ENCODE results near the gene WNT7B. TPM values are rescaled to one million over a fixed set of nuclear protein-coding genes. Genes with fewer than 3 reads are reported as not detected.

Gene WNT7B
- total RNA-seq, 1 donor from 2014 or later, result not detected

DNA sequence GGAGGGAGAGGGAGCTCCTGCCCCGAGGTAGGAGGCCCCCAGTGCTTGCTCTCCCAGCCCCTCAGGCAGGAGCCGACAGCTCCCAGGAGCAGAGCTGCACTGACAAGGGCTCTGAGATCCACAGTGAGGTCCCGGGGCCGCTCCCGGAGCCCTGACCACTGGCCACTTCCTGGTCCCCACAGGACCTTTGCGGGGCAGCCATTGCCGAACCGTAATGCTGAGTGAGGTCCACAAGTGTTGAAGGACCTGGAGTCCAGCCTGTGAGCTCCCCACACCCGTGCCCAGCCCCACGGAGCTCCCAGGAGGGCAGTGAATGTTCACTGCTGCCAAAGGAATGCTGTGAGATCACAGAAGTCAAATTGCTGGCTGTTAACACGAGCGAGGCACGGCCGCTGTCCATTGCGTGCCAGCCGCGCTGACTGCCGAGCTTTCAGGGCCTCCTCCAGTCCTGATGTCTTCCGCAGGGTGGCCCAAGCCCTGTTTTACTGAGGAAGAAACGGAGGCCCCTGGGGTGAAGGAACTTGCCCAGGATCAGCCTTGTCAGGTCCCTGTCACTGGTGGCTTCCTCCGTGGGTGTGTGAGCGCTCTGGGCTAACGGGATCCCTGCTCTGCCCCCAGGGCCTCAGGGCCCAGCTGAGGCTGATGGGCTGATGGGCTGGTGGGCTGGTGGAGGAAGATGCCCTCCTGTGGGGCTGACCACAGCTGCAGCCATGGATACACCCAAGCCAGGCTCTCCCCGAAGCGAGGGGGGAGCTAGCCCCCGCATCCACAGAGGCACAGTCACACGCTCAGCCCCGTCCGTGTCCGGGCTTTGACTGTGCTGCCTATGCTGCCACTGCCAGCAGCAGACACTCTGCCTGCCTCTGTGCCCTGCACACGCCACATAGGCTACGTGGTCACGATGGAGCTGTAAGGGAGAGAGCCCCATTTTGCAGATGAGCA, 70.8 kb downstream of the WNT7B start:
- DNase-seq (ENCODE audit: missing footprints) (no peak), ATAC-seq (peak; percentile 86)
- intact Hi-C loops (cut with DNase I), result no loop called here

DNA sequence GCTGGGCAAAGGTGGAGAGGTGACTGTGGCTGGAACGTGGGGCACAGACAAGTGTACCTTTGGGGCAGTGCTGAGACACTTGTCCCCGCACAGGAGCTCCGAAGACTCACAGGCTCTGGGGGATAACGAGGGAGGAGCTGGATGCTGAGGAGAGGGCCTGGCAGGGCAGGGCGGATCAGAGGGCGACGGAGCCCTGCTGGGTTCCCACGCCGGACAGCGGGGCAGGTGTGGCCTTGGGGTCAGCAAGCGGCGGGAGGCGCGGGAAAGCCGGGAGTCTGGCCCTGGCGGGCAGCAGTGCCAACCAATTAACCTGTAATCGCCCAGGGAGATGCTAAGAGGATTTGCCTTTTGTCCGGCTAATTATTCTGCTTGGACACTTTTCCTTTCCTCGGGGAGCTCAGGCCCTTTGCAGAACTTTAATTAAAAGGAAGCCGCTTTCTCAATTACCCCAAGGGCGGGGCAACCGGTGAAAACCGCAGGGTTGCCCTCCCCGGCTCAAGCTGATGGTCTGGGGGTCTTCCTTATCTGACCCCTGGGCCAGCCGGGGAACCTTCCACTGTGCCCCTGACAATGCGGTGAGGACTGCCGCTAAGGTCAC, 71.5 kb downstream of the WNT7B start:
- ATAC-seq (no peak), DNase-seq (ENCODE audit: missing footprints) (no peak)
- intact Hi-C loops (cut with DNase I), result no loop called here

DNA sequence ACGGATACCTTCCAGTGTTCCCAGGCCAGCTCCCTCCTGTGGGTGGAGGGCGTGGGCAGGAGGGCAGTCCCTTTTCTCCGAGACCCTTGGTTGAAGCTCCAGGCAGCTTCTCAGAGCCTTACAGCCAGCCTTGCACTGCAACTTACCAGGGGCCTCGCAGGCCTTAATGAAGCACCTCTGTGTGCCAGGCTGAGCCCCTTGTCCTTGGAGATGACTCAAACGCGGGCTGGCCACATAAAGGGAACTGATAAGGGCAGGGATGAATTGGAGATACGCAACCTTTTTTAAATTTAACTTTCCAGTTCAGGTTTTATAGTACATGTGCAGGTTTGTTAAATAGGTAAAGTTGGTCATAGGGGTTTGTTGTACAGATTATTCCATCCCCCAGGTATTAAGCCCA, 72.7 kb downstream of the WNT7B start:
- no peak for DNase-seq (ENCODE audit: missing footprints)
- ATAC-seq, result no peak
- intact Hi-C loops (cut with DNase I), result no loop called here

DNA sequence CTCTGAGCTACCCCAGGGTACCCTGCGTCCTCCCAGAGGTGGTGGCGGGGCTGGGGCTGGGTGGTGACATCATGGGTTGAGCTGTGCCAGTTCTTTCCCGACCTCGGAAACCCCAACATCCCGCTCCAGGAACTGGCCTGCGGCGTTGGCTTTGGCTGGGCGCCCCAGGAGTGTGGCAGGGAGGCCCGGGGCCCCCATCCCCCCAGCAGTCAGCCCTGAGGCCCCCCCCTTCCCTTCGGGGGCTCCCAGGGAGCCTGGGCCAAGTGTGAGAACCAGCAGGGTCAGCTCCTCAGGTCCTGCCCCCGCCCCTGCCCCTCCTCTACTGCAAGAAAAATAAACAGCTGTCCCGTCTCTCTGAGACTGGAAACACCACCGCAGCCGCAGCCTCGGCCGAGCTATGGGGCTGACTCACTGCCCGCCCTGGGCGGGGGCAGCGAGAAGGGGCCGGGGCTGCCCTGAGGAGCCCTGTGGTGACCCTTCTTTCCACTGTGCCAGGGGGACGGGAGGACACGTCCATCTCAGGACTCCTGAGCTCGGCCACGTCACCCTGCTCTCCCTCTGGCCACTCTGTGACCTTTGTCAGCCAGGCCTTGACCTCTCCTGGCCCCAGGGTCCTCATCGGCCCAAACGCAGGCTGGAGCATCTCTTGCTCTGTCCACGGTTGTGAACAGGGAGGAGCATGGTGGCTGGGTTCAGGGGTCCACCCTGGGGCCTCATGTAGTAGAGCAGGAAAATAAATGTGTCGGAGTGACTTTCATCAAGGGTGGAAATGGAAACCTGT, 73.4 kb downstream of the WNT7B start:
- DNase-seq (ENCODE audit: missing footprints) (no peak), ATAC-seq (no peak)
- intact Hi-C loops (cut with DNase I), result no loop called here

DNA sequence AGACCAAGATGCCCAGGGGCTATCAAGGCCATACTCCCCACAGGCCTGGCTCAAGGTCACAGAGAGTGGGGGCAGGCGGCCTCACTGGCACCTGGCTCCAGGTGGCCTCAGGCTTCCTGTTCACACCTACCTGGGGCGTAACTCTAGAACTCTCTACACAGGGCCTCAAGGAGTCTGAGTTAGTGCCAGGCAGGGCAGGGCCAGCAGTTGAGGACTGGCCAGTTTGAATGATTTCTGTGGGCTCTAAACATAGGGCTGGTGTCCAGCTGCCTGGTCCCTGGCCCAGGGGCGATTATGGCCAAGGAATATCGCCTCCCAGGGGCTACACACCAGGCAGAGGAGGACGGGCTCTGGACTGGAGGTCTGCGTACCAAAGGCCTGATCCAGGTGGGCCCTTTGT, 79.2 kb downstream of the WNT7B start:
- peak; percentile 26 for DNase-seq (ENCODE audit: missing footprints)
- intact Hi-C loops (cut with DNase I), result no loop called here
- no peak for ATAC-seq

DNA sequence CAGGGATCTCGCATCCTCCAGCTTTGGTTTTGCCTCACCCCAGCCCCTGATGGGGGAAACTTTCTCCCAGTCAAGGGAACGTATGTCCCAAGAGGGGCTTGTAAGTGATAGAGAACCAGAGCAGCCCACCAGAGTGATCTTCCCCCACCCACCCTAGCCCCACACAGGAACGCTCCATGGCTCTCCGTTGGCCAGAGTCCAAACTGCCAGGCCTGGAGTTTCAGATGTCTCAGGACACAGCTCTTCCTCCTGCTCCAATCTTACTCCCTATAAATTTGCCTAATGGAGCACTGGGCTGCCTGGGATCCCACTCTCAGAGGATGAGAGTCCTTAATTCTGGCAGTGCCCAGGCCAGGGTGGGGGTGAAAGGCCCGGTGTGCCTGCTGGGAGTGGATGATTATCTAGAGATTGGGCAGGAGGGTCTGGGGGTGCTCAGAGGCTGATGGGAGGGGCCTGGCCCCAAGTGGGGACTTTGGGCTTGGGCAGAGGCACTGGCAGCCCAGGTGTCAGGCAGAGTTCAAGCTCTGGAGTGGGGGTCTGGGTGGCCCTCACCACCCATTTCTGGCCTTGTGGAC, 79.9 kb downstream of the WNT7B start:
- ATAC-seq, result no peak
- DNase-seq (ENCODE audit: missing footprints), result no peak
- intact Hi-C loops (cut with DNase I), result no loop called here

DNA sequence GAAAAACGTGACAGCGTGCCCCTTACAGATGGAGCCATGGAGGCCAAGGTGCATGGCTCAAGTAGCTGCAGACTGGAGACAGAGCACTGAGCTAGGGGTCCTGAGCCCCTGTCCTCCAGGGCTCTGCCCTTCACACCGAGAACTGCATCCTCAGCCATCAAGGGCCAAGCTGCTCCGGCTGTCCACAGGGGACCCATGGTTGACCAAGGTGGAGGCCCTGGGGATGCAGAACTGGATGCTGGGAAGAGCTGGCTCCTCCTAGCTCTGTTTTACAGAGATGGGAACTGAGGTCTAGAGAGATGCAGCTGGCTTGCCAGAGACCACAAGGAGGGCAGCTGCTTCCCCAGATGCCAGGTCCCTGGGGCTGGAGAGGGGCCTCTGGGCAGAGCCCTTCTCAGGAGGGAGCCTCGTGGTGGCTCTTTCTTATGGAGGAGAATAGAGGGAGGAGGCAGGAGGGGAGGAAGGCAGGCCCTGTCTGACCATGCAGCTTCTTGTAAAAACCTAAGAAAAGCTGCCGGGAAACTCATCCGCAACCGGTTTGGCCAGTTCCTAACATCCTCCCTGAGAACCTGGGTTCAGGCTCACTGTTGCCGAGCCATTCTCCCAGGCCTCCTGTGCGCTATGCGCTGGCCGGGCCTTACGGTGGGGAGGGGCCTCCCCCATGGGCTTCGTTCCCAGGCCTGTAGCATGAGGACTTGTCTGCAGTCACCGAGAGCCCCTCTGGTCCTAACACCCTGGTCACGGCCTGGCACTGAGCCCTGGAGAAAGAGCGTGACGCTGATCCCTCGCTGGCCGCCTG, 80.6 kb downstream of the WNT7B start:
- peak; percentile 60 for DNase-seq (ENCODE audit: missing footprints)
- no peak for ATAC-seq
- intact Hi-C loops (cut with DNase I), result no loop called here

GRCh38 chr22:45895436-45896152, 81.4 kb downstream of the WNT7B start:
- DNase-seq (ENCODE audit: missing footprints) (peak; percentile 42), ATAC-seq (no peak)
- intact Hi-C loops (cut with DNase I), result no loop called here

DNA sequence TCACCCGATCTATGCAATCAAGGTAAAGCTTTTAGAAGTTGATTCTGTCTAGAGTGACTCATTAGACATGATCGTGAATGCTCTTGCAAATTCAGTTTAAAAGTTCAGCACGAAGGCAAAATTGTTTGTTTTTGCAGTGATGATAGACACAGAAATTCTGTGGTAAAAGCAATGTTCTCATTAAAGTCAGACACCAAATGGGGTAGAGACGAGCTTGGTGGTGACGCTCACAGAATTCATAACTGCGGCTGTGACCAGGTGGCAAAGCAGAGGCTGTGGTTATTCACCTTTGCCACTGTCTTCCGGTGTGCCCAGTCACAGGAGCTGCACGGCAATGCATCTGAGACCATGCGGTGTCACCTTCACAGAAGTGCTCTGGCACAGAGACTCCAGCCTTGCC, 83.4 kb downstream of the WNT7B start:
- intact Hi-C loops (cut with DNase I), result no loop called here
- ATAC-seq (no peak), DNase-seq (ENCODE audit: missing footprints) (peak; percentile 8)

DNA sequence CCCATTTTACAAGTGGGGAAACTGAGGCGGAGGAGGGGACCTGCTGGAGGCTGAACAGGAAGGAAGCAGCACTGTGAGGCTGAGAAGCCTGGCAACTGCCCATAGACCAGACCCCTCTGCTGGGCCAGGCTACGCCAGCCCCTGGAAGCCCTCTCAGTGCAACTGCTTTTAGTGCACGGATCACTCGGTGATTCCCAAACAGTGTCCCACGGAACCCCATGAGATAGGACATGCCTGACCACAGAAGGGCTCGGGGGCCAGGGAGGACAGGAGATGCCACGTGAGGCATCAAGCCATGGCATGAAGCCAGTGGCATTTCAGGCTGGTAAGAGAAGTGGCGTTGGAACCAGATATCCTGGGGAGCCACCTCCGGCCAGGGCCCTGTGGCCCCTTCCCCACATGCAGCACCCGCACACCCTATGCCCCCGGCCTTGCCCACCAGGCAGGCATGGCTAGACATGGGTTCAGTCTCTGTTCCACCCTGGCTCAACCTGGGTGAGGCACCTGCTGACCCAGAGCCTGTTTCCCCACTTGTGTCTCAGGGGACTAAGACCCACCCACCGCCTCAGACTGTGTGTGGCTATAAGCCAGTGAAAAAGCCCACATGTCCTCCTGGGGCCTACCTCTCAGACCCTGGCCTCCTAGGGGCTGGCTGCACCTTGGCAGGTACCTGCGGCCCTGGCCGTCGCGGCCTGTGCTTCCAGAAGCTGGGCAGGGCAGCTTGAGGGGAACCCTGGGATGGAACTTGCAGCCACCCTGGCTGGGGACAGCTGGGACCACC, 84.1 kb downstream of the WNT7B start:
- DNase-seq (ENCODE audit: missing footprints) (peak; percentile 28), ATAC-seq (no peak)
- intact Hi-C loops (cut with DNase I), result no loop called here

GRCh38 chr22:45891996-45892621, 84.9 kb downstream of the WNT7B start:
- no peak for ATAC-seq
- DNase-seq (ENCODE audit: missing footprints), result peak; percentile 52
- intact Hi-C loops (cut with DNase I), result no loop called here

- intact Hi-C loops (cut with DNase I), result no loop called here
These were observed 85.4 kb downstream of the WNT7B start for GRCh38 chr22:45891471-45891995.

GRCh38 chr22:45891021-45891421, 85.9 kb downstream of the WNT7B start:
- intact Hi-C loops (cut with DNase I), result no loop called here
- peak; percentile 57 for DNase-seq (ENCODE audit: missing footprints)
- ATAC-seq, result no peak

More at GRCh38 chr22:45891471-45891995, 85.4 kb downstream of the WNT7B start:
- DNase-seq (ENCODE audit: missing footprints) (peak; percentile 58), ATAC-seq (no peak)

- DNase-seq (ENCODE audit: missing footprints) (peak; percentile 7), ATAC-seq (no peak)
- intact Hi-C loops (cut with DNase I), result no loop called here
These were observed 86.7 kb downstream of the WNT7B start for GRCh38 chr22:45890351-45890635.

DNA sequence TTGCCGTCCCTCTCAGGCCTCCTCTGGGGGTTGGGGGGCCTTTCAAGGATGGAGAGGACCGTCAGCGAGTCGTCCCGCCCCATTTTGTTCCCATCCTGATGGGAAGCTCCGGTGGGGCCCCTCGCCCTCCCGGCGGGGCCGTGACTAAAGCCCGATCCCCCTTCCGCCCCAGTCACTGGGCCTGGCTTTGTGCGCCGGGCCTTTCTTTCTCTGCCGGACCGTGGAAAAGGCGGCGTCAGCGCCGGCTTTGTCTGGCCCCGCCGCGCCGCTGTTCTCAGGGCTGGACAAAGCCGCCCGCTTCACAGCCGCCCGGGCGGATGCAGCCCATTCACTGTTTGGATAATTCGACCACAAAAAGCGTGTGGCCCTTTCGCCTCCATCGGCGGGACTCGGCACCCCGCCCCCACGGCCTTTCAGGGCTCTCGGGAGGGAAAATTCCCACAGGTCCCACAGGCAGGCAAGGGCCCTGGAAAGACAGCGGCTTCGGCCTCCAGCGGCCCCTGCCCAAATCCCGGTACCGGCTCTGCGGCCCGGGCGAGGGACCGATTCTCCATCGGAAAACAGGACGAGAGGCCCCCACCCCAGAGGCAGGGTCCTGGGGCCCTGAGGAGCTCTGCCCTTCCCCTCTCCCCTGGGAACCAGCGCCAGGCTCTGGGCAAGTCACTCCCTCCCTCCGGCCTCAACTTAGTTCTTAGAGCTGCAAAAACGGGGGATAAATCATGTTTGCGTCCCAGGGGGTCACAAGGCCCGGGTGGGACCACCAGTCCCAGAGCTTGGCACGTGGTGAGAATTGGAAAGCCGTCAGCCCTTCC, 87.2 kb downstream of the WNT7B start:
- intact Hi-C loops (cut with DNase I), result no loop called here
- ATAC-seq, result no peak

GRCh38 chr22:45889093-45889538, 87.8 kb downstream of the WNT7B start:
- DNase-seq (ENCODE audit: missing footprints) (peak; percentile 55), ATAC-seq (no peak)
- intact Hi-C loops (cut with DNase I), result no loop called here

More for the DNA sequence above, 87.2 kb downstream of the WNT7B start:
- peak; percentile 65 for DNase-seq (ENCODE audit: missing footprints)
